ENCODE data around the gene ABHD14A.

Gene ABHD14A

DNA sequence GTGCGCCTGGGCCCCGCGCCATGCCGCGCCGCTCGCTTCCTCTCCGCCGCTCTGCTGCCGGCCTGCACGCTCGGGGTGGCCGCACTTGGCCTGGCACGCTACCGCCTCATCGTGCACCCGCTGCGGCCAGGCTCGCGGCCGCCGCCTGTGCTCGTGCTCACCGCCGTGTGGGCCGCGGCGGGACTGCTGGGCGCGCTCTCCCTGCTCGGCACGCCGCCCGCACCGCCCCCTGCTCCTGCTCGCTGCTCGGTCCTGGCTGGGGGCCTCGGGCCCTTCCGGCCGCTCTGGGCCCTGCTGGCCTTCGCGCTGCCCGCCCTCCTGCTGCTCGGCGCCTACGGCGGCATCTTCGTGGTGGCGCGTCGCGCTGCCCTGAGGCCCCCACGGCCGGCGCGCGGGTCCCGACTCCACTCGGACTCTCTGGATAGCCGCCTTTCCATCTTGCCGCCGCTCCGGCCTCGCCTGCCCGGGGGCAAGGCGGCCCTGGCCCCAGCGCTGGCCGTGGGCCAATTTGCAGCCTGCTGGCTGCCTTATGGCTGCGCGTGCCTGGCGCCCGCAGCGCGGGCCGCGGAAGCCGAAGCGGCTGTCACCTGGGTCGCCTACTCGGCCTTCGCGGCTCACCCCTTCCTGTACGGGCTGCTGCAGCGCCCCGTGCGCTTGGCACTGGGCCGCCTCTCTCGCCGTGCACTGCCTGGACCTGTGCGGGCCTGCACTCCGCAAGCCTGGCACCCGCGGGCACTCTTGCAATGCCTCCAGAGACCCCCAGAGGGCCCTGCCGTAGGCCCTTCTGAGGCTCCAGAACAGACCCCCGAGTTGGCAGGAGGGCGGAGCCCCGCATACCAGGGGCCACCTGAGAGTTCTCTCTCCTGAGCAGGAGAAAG is 18.7 kb upstream of the ABHD14A start:
- DNase-seq (ENCODE audit: low spot score): peak; percentile 43
- ChIA-PET CTCF (interaction anchor here (0.8 to 1.2 kb wide), 4 partner anchors 9 to 151 kb away, joined by 3 to 4 read pairs (median 3); no protein-coding TSS in a partner anchor), POLR2A (ENCODE audit: low non-redundant PET) (no interaction called here)
- peak overlapping the region; percentile 78 for H3K27ac ChIP-seq
- TF ChIP-seq, protein P1, sequence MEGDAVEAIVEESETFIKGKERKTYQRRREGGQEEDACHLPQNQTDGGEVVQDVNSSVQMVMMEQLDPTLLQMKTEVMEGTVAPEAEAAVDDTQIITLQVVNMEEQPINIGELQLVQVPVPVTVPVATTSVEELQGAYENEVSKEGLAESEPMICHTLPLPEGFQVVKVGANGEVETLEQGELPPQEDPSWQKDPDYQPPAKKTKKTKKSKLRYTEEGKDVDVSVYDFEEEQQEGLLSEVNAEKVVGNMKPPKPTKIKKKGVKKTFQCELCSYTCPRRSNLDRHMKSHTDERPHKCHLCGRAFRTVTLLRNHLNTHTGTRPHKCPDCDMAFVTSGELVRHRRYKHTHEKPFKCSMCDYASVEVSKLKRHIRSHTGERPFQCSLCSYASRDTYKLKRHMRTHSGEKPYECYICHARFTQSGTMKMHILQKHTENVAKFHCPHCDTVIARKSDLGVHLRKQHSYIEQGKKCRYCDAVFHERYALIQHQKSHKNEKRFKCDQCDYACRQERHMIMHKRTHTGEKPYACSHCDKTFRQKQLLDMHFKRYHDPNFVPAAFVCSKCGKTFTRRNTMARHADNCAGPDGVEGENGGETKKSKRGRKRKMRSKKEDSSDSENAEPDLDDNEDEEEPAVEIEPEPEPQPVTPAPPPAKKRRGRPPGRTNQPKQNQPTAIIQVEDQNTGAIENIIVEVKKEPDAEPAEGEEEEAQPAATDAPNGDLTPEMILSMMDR (conservative IDR thresholded peaks at IDR 0.05; ENCODE audit: low read depth): peak; percentile 78

GRCh38 chr3:51957520-51958205 is 17.2 kb upstream of the ABHD14A start:
- no peak for DNase-seq (ENCODE audit: low spot score)
- H3K27ac ChIP-seq: peak overlapping the region; percentile 78
- TF ChIP-seq, protein P1 (conservative IDR thresholded peaks at IDR 0.05; ENCODE audit: low read depth): no peak
- POLR2A ChIA-PET (ENCODE audit: low non-redundant PET): interaction anchor here (0.9 kb wide), 1 partner anchor 12 kb away, joined by 3 read pairs; no protein-coding TSS in a partner anchor
- CTCF ChIA-PET: interaction anchor here (0.5 to 1.2 kb wide), 4 partner anchors 11 to 1361 kb away, joined by 3 to 5 read pairs (median 3); no protein-coding TSS in a partner anchor

GRCh38 chr3:51958603-51959521 is 16.0 kb upstream of the ABHD14A start:
- POLR2A ChIA-PET (ENCODE audit: low non-redundant PET): no interaction called here
- CTCF ChIA-PET: no interaction called here
- TF ChIP-seq, protein P1 (conservative IDR thresholded peaks at IDR 0.05; ENCODE audit: low read depth): no peak

DNA sequence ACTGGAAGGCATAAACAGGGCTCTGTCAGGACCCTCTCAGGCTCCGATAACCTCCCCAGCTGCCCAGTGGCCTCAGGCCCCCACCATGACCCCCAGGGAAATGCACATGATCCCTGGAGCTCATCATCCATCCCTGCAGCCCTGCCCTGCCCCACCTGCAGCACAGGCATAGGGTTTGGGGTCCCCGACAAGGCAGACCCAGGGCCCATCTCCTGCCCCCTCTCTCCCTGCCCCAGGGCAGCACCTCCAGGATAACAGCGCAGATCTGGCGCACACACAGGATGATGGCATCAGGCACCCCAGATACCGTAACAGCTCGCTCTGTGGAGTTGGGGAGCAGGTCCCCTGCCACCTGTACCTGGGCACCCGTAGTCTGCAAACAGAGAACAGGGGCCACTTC is 15.2 kb upstream of the ABHD14A start:
- ChIA-PET POLR2A (ENCODE audit: low non-redundant PET) (no interaction called here), CTCF (no interaction called here)
- no peak for DNase-seq (ENCODE audit: low spot score)
- H3K27ac ChIP-seq: peak overlapping the region; percentile 1; the same call in 1 of the 2 replicates
- TF ChIP-seq, protein P1 (conservative IDR thresholded peaks at IDR 0.05; ENCODE audit: low read depth): no peak

More at GRCh38 chr3:51958603-51959521, 16.0 kb upstream of the ABHD14A start:
- peak overlapping the region; percentile 1; the same call in 1 of the 2 replicates for H3K27ac ChIP-seq
- DNase-seq (ENCODE audit: low spot score): no peak

DNA sequence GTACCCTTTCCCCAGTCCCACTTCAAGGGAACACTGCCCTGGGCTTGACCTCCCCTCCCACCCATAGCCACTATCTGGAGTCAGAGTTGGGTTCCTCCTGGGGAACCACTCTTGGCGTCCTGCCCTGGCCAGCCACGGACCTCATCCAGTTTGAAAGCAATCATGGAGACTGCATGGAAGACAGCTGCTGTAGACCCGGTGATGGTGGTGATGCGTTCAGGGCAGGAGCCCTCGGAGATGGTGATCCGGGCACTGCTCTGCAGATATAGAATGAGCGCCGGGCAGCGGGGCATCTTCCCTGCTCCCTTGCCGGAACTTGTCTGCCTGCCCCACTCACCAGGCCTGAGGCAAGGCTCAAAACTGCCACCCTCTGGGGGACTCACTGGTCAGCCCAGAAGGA is 14.5 kb upstream of the ABHD14A start:
- ChIA-PET POLR2A (ENCODE audit: low non-redundant PET) (no interaction called here), CTCF (interaction anchor here (1.0 kb wide), 1 partner anchor 13 kb away, joined by 3 read pairs; no protein-coding TSS in a partner anchor)
- TF ChIP-seq, protein P1 (conservative IDR thresholded peaks at IDR 0.05; ENCODE audit: low read depth): no peak
- no peak for DNase-seq (ENCODE audit: low spot score)
- H3K27ac ChIP-seq: no peak overlapping the region
